GM23338 (cell line): ENCODE data around the gene SPATA33.

Source experiments
- EZH2 ChIP-seq: fragments of 200-600 bp; sonication (generic); IDR thresholded peaks from one replicate; pipeline ENCODE4 v1.8.0; 2017; ENCODE audit warnings: antibody characterized with exemption, mild to moderate bottlenecking, low read depth; ENCODE audit not compliant: unreplicated experiment
- EZH2phosphoT487 ChIP-seq: fragments of 200-600 bp; sonication (generic); IDR thresholded peaks from one replicate; pipeline ENCODE4 v1.8.1; 2018; ENCODE audit warnings: antibody characterized with exemption; ENCODE audit not compliant: unreplicated experiment
- TF ChIP-seq, protein P1 (sequence below): IDR thresholded peaks from one replicate; pipeline ENCODE4 v1.6.1; 2018; ENCODE audit warnings: antibody characterized with exemption; ENCODE audit not compliant: unreplicated experiment
- TF ChIP-seq, protein P2 (sequence below), 2 experiments: fragments of 200-600 bp in 1 of 2; sonication (generic) in 1 of 2; conservative IDR thresholded peaks; 2 replicates each; pipeline versions ENCODE4 v1.5.1 to v1.6.1; 2016 to 2017; ENCODE audit warnings: antibody characterized with exemption in 2 of 2, low read depth in 2 of 2, mild to moderate bottlenecking in 2 of 2, moderate library complexity in 1 of 2

DNA sequence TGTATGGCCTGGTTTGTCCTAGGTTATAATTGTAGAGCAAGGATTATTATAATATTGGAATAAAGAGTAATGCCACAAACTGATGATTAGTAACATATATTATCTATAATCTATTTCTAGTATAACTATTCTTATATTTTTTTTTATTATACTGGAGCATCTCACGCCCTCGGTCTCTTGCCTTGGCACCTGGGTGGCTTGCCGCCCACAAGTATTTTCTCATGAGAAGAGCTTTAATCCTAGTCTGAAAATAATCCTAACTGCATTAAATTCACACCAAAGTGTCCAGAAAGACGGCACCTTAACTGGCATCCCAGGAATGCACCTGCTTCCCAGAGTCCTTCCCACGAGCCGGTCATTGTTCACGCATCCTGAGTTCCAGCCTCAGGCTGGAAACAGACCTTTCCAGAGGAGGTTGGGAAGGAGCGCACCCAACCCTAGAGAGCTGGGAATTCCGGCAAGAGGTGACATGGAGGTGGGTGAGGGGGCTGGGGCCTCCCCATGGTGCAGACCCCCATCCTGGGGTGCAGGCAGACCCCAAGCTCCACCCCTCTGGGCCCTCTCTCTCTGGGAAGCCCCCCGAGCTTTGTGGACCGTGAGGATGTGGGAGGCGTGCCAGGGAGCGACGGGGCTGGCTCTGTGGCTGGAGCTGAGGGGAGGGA is 16.0 kb upstream of the SPATA33 start:
- TF ChIP-seq, protein P1, sequence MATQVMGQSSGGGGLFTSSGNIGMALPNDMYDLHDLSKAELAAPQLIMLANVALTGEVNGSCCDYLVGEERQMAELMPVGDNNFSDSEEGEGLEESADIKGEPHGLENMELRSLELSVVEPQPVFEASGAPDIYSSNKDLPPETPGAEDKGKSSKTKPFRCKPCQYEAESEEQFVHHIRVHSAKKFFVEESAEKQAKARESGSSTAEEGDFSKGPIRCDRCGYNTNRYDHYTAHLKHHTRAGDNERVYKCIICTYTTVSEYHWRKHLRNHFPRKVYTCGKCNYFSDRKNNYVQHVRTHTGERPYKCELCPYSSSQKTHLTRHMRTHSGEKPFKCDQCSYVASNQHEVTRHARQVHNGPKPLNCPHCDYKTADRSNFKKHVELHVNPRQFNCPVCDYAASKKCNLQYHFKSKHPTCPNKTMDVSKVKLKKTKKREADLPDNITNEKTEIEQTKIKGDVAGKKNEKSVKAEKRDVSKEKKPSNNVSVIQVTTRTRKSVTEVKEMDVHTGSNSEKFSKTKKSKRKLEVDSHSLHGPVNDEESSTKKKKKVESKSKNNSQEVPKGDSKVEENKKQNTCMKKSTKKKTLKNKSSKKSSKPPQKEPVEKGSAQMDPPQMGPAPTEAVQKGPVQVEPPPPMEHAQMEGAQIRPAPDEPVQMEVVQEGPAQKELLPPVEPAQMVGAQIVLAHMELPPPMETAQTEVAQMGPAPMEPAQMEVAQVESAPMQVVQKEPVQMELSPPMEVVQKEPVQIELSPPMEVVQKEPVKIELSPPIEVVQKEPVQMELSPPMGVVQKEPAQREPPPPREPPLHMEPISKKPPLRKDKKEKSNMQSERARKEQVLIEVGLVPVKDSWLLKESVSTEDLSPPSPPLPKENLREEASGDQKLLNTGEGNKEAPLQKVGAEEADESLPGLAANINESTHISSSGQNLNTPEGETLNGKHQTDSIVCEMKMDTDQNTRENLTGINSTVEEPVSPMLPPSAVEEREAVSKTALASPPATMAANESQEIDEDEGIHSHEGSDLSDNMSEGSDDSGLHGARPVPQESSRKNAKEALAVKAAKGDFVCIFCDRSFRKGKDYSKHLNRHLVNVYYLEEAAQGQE: no peak
- TF ChIP-seq, protein P2, sequence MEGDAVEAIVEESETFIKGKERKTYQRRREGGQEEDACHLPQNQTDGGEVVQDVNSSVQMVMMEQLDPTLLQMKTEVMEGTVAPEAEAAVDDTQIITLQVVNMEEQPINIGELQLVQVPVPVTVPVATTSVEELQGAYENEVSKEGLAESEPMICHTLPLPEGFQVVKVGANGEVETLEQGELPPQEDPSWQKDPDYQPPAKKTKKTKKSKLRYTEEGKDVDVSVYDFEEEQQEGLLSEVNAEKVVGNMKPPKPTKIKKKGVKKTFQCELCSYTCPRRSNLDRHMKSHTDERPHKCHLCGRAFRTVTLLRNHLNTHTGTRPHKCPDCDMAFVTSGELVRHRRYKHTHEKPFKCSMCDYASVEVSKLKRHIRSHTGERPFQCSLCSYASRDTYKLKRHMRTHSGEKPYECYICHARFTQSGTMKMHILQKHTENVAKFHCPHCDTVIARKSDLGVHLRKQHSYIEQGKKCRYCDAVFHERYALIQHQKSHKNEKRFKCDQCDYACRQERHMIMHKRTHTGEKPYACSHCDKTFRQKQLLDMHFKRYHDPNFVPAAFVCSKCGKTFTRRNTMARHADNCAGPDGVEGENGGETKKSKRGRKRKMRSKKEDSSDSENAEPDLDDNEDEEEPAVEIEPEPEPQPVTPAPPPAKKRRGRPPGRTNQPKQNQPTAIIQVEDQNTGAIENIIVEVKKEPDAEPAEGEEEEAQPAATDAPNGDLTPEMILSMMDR (conservative IDR thresholded peaks at IDR 0.05; ENCODE audit: low read depth in 2 of 2): no peak
- TF ChIP-seq EZH2 (no peak), EZH2phosphoT487 (no peak)
